Ovary (tissue), 9 donors: Measurements from ENCODE around the gene CABP4. TPM values are rescaled to one million over a fixed set of nuclear protein-coding genes. Genes with fewer than 3 reads are reported as not detected.

ENCODE experiments used
- DNase-seq, 5 donors: peaks; one replicate each; pipeline ENCODE4 v3.0.0-alpha.2; 2019 to 2020
- H3K27ac ChIP-seq, 2 donors: fragments of 200-600 bp; one replicate each; pipeline versions ENCODE4 v1.5.1 to v1.8.0; 2019 to 2022
- H3K27me3 ChIP-seq: fragments of 200-600 bp; one replicate; pipeline ENCODE4 v1.8.0; 2022
- H3K36me3 ChIP-seq: fragments of 200-600 bp; sonication (generic); one replicate; pipeline ENCODE4 v1.5.1; 2019
- H3K4me1 ChIP-seq: one replicate; pipeline ENCODE4 v1.8.1; 2013; ENCODE audit warnings: mild to moderate bottlenecking, moderate library complexity; ENCODE audit not compliant: insufficient read depth
- H3K4me3 ChIP-seq: fragments of 200-600 bp; sonication (generic); one replicate; pipeline ENCODE4 v1.5.1; 2017
- H3K9me3 ChIP-seq, 2 donors: fragments of 200-600 bp in 1 of 2; sonication (generic) in 1 of 2; one replicate each; pipeline versions ENCODE4 v1.5.1 to v1.8.1; 2013 to 2019; ENCODE audit warnings: mild to moderate bottlenecking in 1 of 2, moderate library complexity in 1 of 2
- EP300 ChIP-seq: sonication (generic); formaldehyde crosslinking; IDR thresholded peaks from one replicate; pipeline ENCODE4 v1.6.1; 2017; ENCODE audit warnings: antibody characterized with exemption
- POLR2A ChIP-seq: fragments of 450-650 bp; IDR thresholded peaks from one replicate; pipeline ENCODE4 v1.6.1; 2017; ENCODE audit warnings: antibody characterized with exemption, mild to moderate bottlenecking, moderate library complexity
- WGBS, 3 donors: extraction: QIAGEN DNeasy Blood & Tissue Kit in 1 of 3; methylation state at CpG; one replicate each; pipeline versions ENCODE4 v1.1.5 to v1.1.7; 2013 to 2017; 5-methylcytosine and 5-hydroxymethylcytosine counted together
- intact Hi-C, 4 donors: fragments of 100-400 bp; cut with DNase I; formaldehyde crosslinking; loops; one replicate each; pipeline versions ENCODE4 v1.11.0 to v1.15.1; 2022 to 2023
- polyA plus RNA-seq, 2 donors: library from polyadenylated mRNA; stranded (reverse); fragments of 200-250 nt in 1 of 2; fragments of 350-450 nt in 1 of 2; fragmentation: Illumina TruSeq in 1 of 2; extraction: RNeasy Lipid Tissue Mini Kit (QIAGEN cat#74804) in 1 of 2; gene quantifications; one replicate each; pipeline ENCODE4 v1.2.3, GENCODE V29; 2013 to 2014
- total RNA-seq, 7 donors: library from RNA; depleted of rRNA in 2 of 7; stranded (reverse); fragments of >200 nt in 2 of 7; fragmentation: NEBNext Ultra II Directional in 3 of 7; extraction: Animal tissue kit (Norgen Biotek cat#: 25700) in 3 of 7; gene quantifications; one replicate each; pipeline versions ENCODE4 v1.1.0 to v1.2.4, GENCODE V29; 2016 to 2023
- TF ChIP-seq, protein P1 (sequence below), 3 donors: fragments of 450-650 bp in 2 of 3; fragments of 200-600 bp in 1 of 3; IDR thresholded peaks; one replicate each; pipeline versions ENCODE4 v1.5.1 to v1.8.0; 2016 to 2022; ENCODE audit warnings: antibody characterized with exemption in 3 of 3, mild to moderate bottlenecking in 1 of 3
- donor health status: DM: no; HTN: no; CAD: no; lungs with moderate emphysema.
- donor health status: DM: no; HTN: no; CAD: no.
- donor health status: Bipolar disorder and iron deficiency.
- donor health status: DM: yes; HTN: yes; CAD: no.
- donor health status: DM: no; HTN: no; CAD: no.
- donor health status: DM: yes; HTN: yes; CAD: no.

The CABP4 gene
- total and polyA plus RNA-seq, 9 donors = 0.13 to 2.1 (median 1.0) TPM; not detected in 1

DNA sequence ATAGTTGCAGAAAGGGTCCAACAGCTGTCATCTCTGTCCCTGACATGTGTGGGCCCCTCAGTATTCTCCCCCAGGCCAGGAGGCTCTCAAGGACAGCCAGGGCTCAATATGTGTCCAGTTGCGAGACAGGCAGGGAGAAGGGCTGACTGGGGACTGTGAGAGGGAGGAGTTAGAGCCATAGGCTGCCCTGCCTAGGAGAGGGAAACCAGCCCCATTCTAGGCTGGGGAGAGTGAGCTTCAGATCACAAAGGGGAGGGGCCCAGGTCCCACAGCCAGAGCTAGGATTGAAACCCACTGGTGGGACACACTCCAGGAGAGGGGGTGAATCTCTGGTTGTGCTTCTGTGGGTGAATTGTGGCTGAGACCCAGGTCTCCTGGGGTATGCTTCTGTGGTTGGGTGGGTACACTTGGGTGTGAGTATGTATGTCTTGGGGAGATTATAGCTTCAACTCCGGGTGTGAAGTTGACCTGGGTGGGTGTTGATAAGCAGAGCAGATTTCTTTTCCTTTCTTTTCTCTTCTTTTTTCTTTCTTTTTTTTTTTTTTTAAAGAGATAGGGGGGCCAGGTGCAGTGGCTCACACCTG, 41.8 kb upstream of the CABP4 start:
- Histone ChIP-seq H3K27me3 (peaks cover 2% of the 10 kb centered on the region), H3K4me1 (no peaks in the 10 kb centered on the region), H3K36me3 (no peaks in the 10 kb centered on the region), H3K4me3 (no peak overlapping the region), H3K9me3 (no peaks in the 10 kb centered on the region), H3K27ac (no peak overlapping the region)
- DNase-seq = no peak
- TF ChIP-seq POLR2A (no peak), EP300 (no peak)
- TF ChIP-seq, protein P1, sequence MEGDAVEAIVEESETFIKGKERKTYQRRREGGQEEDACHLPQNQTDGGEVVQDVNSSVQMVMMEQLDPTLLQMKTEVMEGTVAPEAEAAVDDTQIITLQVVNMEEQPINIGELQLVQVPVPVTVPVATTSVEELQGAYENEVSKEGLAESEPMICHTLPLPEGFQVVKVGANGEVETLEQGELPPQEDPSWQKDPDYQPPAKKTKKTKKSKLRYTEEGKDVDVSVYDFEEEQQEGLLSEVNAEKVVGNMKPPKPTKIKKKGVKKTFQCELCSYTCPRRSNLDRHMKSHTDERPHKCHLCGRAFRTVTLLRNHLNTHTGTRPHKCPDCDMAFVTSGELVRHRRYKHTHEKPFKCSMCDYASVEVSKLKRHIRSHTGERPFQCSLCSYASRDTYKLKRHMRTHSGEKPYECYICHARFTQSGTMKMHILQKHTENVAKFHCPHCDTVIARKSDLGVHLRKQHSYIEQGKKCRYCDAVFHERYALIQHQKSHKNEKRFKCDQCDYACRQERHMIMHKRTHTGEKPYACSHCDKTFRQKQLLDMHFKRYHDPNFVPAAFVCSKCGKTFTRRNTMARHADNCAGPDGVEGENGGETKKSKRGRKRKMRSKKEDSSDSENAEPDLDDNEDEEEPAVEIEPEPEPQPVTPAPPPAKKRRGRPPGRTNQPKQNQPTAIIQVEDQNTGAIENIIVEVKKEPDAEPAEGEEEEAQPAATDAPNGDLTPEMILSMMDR (IDR thresholded peaks at IDR 0.05) = no peak
- WGBS, 3 donors = 41 to 54% (median 43%) methylated on average over 2 of the region's 2 CpGs
- intact Hi-C loops = no loop called here

GRCh38 chr11:67415501-67416304, 39.5 kb upstream of the CABP4 start, which contains the start of gene CARNS1:
CARNS1 (plus strand) TSS chr11:67415678; CDS start chr11:67416200, 522 bp downstream.
- Histone ChIP-seq H3K9me3 (no peaks in the 10 kb centered on the region), H3K4me1 (peaks cover 5% of the 10 kb centered on the region), H3K27ac (no peak within 1 kb of the TSS), H3K27me3 (peaks cover 2% of the 10 kb centered on the region), H3K4me3 (no peak within 1 kb of the TSS), H3K36me3 (no peaks in the 10 kb centered on the region)
- DNase-seq = peak in 1 of 5 donors; percentile 36
- intact Hi-C loops = no loop called here
- 7 to 12% (median 9%) methylated on average over 24 to 66 of the region's 67 CpGs for WGBS, 3 donors
- TF ChIP-seq, protein P1 (IDR thresholded peaks at IDR 0.05) = no peak
- TF ChIP-seq POLR2A (no peak), EP300 (no peak)

GRCh38 chr11:67416416-67417335, 38.5 kb upstream of the CABP4 start:
- H3K27me3 ChIP-seq = peaks cover 2% of the 10 kb centered on the region
- H3K4me1 ChIP-seq = peaks cover 6% of the 10 kb centered on the region
- TF ChIP-seq EP300 (no peak), POLR2A (no peak)
- TF ChIP-seq, protein P1 (IDR thresholded peaks at IDR 0.05) = no peak
- no peak for DNase-seq
- no peak overlapping the region for H3K4me3 ChIP-seq
- no peaks in the 10 kb centered on the region for H3K9me3 ChIP-seq
- no peak overlapping the region for H3K27ac ChIP-seq
- intact Hi-C loops = no loop called here
- WGBS, 3 donors = 60 to 63% (median 61%) methylated on average over 21 of the region's 21 CpGs
- H3K36me3 ChIP-seq = no peaks in the 10 kb centered on the region

DNA sequence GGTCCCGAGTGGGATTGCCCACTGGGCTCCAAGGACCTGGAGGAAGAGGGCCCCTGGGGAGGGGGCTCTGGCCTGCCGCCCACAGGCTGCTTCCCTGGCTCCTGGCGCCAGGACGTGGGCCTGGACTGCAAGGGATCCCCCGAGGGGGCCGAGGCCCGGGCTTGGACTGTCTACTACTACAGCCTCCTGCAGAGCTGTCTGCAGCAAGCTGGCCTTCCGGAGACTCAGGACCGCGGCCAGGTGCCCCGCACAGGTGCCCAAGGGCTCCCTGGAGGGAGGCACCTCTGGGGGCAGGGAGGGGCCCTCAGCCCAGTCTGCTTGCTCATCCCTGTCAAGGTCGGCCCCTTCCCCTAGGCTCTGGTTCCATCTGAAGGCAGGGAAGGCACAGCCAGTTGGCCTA, 37.7 kb upstream of the CABP4 start:
- Histone ChIP-seq H3K4me1 (peaks cover 6% of the 10 kb centered on the region), H3K9me3 (no peaks in the 10 kb centered on the region), H3K36me3 (no peaks in the 10 kb centered on the region), H3K27ac (no peak overlapping the region), H3K4me3 (no peak overlapping the region), H3K27me3 (peaks cover 2% of the 10 kb centered on the region)
- TF ChIP-seq POLR2A (no peak), EP300 (no peak)
- TF ChIP-seq, protein P1 (IDR thresholded peaks at IDR 0.05) = no peak
- intact Hi-C loops = no loop called here
- DNase-seq = no peak
- 70 to 88% (median 70%) methylated on average over 4 to 12 of the region's 12 CpGs for WGBS, 3 donors
